GM12892 (cell line): Measurements from ENCODE around the gene TMEM158.

ENCODE experiments used
- DNase-seq: peaks from one replicate; pipeline ENCODE4 v3.0.0; 2011; ENCODE audit not compliant: insufficient read length
- FAIRE-seq: peaks from 2 replicates; lab custom pipeline; 2011; peaks lifted over from hg19 to GRCh38; lab: Jason Lieb, UNC
- POLR2A ChIP-seq: IDR thresholded peaks from 2 replicates; pipeline ENCODE4 v1.6.1; 2011; ENCODE audit warnings: low read depth, low read length, control low read depth
- POLR2AphosphoS5 ChIP-seq: IDR thresholded peaks from 2 replicates; pipeline ENCODE4 v1.6.1; 2011; ENCODE audit warnings: low read depth, low read length, control low read depth
- TAF1 ChIP-seq: IDR thresholded peaks from 2 replicates; pipeline ENCODE4 v1.6.1; 2011; ENCODE audit warnings: low read depth, mild to moderate bottlenecking, control low read depth, low read length, borderline replicate concordance

TMEM158 gene

DNA sequence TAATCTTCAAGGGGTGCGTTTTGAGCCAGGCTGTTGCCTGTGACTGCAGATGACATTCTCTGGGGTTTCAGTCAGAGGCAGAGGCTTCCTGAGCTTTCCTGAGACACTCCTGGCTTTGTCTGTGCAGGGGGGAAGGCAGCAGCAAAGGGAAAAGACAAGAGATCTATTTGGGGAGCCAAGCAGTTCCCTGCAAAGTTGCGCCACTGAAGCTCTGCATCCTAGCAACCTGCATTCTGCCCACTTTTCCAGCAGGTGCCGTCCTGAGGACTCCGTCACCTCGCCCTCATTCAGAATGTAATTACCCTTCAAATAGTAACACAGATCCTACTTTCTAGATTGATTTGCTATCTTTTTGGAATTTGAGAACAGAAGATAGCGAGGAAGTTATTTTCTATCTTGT, 1.9 kb upstream of the TMEM158 start:
- FAIRE-seq (no peak), DNase-seq (no peak)
- TF ChIP-seq TAF1: no peak
- no peak for TF ChIP-seq POLR2A
- TF ChIP-seq POLR2AphosphoS5: no peak

DNA sequence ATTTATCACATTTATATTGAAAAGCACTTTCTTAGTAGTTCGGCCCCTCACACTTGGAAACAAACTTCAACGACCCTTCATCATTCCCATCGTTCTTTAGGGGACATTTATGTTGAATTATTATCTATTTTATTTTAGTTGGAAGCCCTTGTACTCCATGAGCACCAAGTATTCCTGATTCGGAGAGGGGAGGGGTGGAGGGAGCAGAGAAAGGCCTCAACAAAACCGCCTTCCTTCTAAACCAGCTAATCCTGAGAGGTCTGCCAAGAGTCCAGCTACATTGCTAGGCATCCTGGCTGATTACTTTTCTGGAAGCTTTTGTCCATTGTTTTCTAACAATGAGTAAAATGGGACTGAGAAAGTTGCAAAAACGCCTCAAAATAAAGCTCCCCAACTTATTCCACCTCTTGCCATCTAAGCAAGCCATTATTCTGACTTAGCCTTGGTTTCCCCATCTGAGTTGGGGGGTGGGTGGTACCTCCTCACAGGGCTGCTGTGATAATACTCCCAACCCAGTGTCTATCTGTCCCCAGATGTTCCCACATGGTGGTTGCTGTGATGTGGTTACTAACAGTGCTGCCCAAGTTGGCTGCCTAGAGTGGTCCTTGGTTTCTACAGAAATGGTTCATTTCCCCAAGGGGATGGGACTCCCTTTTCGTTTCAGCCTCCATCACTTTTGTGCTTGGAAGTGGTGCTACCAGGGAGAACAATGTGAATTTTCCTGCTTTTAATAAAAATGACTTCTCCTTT, 1.2 kb upstream of the TMEM158 start:
- no peak for TF ChIP-seq TAF1
- TF ChIP-seq POLR2A: no peak
- TF ChIP-seq POLR2AphosphoS5: no peak
- no peak for FAIRE-seq
- DNase-seq: no peak

DNA sequence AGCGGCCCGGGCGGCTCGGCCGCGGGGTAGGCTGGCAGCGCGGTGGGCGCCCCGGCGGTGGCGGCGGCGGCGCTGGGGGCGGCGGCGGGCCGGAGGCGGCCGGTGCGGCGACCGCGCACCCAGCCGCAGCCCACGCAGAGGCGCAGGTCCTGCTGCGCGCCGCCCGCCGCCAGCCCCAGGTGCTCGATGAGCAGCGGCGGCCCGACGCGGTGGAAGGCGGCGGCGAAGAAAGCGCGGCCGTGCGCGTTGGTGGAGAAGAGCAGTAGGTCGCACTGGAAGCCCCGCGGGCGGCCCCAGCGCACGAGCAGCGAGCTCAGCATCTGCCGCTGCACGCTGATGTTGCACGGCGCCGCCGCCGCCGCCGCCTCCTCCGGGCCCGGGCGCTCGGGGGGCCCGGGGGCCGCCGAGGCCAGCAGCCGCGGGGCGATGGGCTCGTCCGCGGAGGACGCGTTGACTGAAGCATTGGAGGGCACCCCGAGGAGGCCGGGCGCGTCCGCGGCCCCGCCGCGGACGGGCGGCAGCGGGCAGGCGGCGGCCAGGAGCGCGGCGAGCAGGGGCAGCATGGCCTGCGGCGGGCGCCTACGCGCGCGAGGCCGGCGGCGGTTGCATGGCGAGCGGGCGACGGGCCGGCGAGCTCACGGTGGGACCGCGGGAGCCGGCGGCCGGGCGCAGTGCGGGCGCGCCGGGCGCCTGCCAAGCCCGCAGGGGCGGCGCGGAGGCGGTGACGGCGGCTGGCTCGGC, 452 bp downstream of the TMEM158 start:
- peak; percentile 37 for DNase-seq
- TF ChIP-seq POLR2A: no peak
- FAIRE-seq: no peak

DNA sequence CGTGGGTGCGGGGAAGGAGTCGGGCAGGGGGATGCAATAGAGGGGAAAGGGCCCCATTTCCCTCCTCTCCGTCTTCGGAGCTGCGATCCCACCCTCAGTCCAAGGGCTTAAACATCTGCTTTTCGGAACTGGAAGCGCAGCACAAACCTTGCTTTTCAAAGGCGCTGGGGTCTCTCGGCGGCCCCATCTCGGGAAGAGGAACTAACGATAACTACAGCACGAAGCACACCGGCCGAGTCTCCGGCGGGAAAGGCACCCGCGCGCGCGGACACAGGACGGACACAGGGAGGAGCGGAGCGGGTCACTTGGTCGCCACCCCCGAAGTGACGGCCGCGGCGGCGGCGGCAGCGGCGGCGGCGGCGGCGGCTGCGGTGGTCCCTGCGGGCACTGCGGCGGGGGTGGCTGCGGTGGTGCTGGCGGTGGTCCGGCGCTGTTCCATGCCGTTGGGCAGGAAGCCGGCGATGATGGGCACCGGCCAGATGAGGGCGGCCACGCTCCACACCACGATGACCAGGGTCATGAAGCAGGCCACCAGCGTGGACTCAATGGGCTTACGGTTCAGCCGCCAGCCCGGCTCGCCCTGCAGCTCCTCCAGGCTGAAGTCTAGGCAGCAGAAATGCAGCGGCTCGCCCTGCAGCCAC, 1.1 kb downstream of the TMEM158 start:
- TF ChIP-seq TAF1: no peak
- no peak for TF ChIP-seq POLR2AphosphoS5
- no peak for TF ChIP-seq POLR2A
- DNase-seq (peak; percentile 31), FAIRE-seq (peak; percentile 62)

DNA sequence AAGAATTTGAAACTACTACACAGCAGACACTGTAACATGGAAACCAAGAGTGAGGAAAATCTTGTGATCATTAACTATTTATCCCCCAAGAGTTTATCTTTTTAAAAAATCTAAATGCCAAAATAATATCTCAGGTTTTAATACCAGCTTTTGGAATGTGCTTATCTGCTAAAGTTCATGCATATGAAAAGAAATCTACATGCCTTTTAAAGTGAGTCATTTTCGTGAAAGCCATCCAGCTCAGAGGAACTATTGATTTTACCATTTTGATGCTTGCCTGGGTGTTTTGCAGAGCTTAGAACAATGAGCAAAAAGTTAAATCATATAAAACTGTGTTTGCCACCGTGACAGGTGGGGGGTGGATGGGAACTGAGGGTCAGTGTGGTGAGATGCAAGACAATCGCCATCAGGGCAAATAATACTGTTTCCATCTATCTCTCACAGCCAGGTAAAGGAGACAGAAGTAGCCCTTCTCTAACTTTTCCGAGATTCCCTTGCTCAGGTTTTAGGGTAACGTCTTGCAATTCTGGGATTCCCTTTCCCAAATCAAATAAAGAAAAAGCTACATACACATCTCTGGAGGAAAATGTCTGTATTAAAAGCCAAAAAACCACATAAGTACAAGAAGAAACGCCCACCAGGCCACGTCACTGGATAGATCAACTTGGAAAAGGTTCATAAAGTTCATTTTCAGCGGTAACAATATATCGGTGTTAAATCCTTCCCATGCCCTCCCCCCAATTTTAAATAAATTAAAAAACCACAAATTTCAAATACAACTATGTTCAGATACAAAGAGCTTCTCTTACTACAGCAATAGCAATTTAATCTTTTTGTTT, 2.0 kb downstream of the TMEM158 start:
- TF ChIP-seq POLR2A: no peak
- no peak for TF ChIP-seq POLR2AphosphoS5
- no peak for TF ChIP-seq TAF1
- FAIRE-seq (no peak), DNase-seq (no peak)

DNA sequence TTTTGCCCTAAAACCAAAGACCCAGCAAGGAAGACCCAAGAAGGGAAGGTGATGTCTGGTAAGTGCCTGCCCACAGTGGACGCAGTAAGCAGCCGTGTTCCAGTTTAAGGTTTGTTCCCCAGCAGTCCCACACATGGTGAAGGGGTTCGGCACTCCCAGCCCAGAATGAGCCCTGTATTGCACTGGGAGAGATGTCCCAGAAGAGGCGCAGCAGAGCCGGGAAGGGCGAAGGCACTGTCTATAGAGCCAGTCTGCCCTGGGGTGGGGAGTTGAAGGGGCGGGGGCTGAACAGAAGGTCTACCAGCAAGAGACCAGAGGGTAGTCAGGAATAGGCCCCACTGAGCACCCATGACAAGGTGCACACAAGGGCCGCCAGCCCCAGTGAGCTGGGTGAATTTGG, 6.4 kb downstream of the TMEM158 start:
- FAIRE-seq: no peak
- DNase-seq: no peak
- TF ChIP-seq POLR2AphosphoS5: no peak
- no peak for TF ChIP-seq TAF1
- TF ChIP-seq POLR2A: no peak

DNA sequence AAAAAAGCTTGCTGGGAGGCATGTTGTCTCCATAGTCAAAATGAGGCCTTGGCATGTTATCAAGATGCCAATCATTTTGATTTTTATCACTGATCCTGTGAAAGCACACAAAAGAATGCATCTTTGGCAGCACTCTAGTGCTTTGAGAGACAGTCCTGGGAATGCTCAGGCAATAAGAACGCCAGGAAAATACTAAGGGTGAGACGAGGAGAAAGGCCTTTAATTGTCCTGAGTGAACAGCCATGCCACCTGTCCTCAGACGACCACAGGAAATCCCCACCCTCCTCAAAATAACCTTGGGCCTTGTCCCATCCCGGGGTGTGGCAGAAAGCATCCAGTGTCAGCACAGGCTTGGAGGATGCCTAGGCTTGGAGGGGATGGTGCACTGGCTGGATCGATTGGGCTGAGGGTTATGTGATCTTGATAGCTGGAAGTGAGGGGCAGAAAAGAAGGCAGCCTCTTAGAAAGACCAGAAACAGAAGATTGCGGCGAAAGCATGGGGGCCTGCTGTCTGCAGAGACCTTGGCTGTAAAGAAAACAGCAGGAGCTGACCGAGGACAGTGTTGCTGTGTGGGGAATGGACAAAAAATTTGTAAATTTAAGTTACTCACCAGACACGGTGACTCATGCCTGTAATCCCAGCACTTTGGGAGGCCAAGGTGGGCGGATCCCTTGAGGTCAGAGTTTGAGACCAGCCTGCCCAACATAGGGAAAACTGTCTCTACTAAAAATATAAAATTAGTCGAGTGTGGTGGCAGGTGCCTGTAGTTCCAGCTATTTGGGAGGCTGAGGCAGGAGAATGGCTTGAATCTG, 7.3 kb downstream of the TMEM158 start:
- no peak for DNase-seq
- TF ChIP-seq TAF1: no peak
- no peak for TF ChIP-seq POLR2AphosphoS5
- TF ChIP-seq POLR2A: no peak
- no peak for FAIRE-seq

DNA sequence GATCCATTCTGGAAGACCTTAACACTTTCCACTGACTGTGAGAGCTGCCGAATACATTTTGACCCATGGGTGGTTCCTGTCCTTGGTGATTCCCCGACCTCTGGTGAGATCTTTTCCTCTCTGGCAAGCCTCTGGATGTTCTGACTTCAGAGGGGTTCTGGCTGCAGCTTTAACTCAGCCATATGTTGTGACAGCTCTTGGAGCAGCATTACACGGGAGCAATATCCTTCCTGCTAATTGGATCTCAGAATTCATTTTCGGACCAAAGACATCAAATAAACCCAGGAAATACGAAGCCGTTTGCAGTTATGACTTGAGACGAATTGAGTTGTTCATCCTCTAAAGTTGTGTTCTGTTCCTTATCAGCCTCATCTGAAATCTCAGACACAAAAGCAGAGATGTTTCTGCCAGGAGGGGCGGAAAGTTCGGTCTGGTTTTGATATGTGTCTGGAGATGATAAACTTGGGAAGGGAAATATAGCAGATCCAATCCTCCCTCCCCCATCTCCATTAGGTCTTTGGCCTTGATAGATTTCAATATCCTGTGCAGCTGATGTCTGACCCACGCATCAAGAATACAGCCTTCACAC, 10.0 kb downstream of the TMEM158 start:
- DNase-seq (no peak), FAIRE-seq (no peak)
- TF ChIP-seq TAF1 (no peak), POLR2A (no peak), POLR2AphosphoS5 (no peak)

DNA sequence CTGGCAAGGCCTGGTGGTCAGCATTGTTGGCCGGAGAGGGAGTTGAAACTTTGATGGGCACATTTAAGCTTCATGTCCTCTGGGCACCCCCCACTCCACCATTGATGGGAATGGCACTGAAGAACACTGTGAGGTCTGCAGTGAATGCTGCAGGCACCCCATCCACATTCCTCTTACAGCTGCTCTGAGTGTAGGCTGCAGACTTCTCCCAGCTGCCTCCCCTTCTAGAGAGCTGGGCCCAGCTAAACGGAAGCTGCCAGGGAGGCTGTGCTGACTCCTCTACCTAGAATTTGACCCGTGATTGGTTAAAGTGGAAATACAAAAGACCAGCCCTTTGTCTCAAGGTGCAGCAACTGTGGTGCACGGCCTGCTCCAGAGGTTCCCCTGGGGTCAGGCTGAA, 10.6 kb downstream of the TMEM158 start:
- DNase-seq (no peak), FAIRE-seq (no peak)
- TF ChIP-seq POLR2A (no peak), POLR2AphosphoS5 (no peak), TAF1 (no peak)

DNA sequence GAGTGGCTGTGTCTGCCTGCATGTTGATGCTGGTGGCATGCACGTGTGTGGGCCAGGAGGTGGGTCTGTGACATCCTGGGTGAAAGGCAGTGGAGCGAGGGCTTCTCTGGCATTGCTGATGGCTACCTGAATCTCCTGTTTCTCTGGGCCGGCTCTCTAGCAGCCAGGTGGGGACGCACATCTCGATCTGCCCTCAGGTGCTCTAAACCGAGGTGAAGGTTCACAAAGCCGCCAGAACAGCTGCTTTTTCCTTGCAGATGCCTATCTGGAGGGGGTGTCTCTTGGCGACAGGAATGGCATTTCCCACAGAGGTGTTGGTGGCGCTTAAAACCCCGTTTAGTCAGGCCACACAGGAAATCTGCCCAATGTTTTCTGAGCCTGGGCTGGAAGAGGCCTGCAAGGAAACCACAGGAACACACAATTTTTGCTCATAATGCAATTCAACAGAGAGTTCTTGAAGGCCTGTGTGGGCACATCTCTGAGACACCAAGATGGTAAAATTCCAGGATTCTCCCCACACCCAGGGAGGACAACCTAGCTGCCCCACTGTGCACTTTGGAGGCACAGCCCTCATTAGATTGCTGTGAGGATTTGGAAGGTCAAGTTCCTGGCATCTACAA, 11.9 kb downstream of the TMEM158 start:
- DNase-seq (no peak), FAIRE-seq (no peak)
- no peak for TF ChIP-seq POLR2AphosphoS5
- no peak for TF ChIP-seq POLR2A
- no peak for TF ChIP-seq TAF1
